ENCODE data around the gene ANKRD44.

- TF ChIP-seq SP1 (CRISPR knock-in tag; conservative IDR thresholded peaks at IDR 0.05) (no peak), CTCF (IDR thresholded peaks at IDR 0.05) (no peak), USF2 (CRISPR knock-in tag; IDR thresholded peaks at IDR 0.05) (no peak), CREB1 (CRISPR knock-in tag; IDR thresholded peaks at IDR 0.05) (no peak), MXD4 (CRISPR knock-in tag; IDR thresholded peaks at IDR 0.05; ENCODE audit: borderline replicate concordance) (no peak), ESRRA (CRISPR knock-in tag; IDR thresholded peaks at IDR 0.05; ENCODE audit: borderline replicate concordance) (no peak), FOXJ3 (CRISPR knock-in tag; IDR thresholded peaks at IDR 0.05; ENCODE audit: borderline replicate concordance) (no peak), MAX (CRISPR knock-in tag; IDR thresholded peaks at IDR 0.05) (no peak), FOXP1 (CRISPR knock-in tag; IDR thresholded peaks at IDR 0.05; ENCODE audit: borderline replicate concordance) (no peak), PRRX2 (CRISPR knock-in tag; IDR thresholded peaks at IDR 0.05) (no peak), PREB (CRISPR knock-in tag; IDR thresholded peaks at IDR 0.05; ENCODE audit: borderline replicate concordance) (no peak), ZNF512 (CRISPR knock-in tag; IDR thresholded peaks at IDR 0.05; ENCODE audit: borderline replicate concordance) (no peak), STAT6 (CRISPR knock-in tag; conservative IDR thresholded peaks at IDR 0.05; ENCODE audit: low read depth) (no peak), ELF4 (CRISPR knock-in tag; IDR thresholded peaks at IDR 0.05; ENCODE audit: low read depth) (no peak)
These were observed 102.6 kb downstream of the ANKRD44 start for GRCh38 chr2:197208024-197208423.
